H1 (cell line): ENCODE measurements around the gene PPARGC1A.

Source experiments
- CHD2 ChIP-seq: IDR thresholded peaks from 2 replicates; pipeline ENCODE4 v1.6.1; 2012; ENCODE audit warnings: low read length, improper control_type of control experiment
- CTCF ChIP-seq, 3 experiments: IDR thresholded peaks; 1 replicate in 2 of 3; 2 replicates in 1 of 3; pipeline versions ENCODE4 v1.5.1 to v1.6.1; 2011; ENCODE audit warnings: low read length in 3 of 3, mild to moderate bottlenecking in 3 of 3, inconsistent platforms in 2 of 3, low read depth in 1 of 3, moderate library complexity in 1 of 3; ENCODE audit not compliant: insufficient read depth in 1 of 3; ENCODE audit errors: control extremely low read depth in 1 of 3
- E2F6 ChIP-seq: IDR thresholded peaks from 2 replicates; pipeline ENCODE4 v1.6.1; 2012; ENCODE audit warnings: inconsistent platforms
- EP300 ChIP-seq, 2 experiments: IDR thresholded peaks; 1 replicate in 1 of 2; 2 replicates in 1 of 2; pipeline ENCODE4 v1.6.1; 2011 to 2012; ENCODE audit warnings: low read depth in 2 of 2, low read length in 2 of 2, mild to moderate bottlenecking in 2 of 2, borderline replicate concordance in 1 of 2, inconsistent platforms in 1 of 2, moderate library complexity in 1 of 2
- EZH2 ChIP-seq: fragments of 200-600 bp; sonication (generic); IDR thresholded peaks from 2 replicates; pipeline ENCODE4 v1.7.1; 2012; ENCODE audit warnings: low read depth, mild to moderate bottlenecking, moderate library complexity, low read length, inconsistent platforms; ENCODE audit not compliant: severe bottlenecking
- KDM1A ChIP-seq: fragments of 200-600, 300-600 bp; sonication (generic); IDR thresholded peaks from 2 replicates; pipeline ENCODE4 v1.7.1; 2016; ENCODE audit warnings: mild to moderate bottlenecking, low read length, borderline replicate concordance
- MAX ChIP-seq: IDR thresholded peaks from 2 replicates; pipeline ENCODE4 v1.6.1; 2012; ENCODE audit warnings: inconsistent platforms
- POLR2A ChIP-seq, 2 experiments: IDR thresholded peaks; 1 replicate in 1 of 2; 2 replicates in 1 of 2; pipeline ENCODE4 v1.6.1; 2011; ENCODE audit warnings: low read depth in 2 of 2, low read length in 2 of 2, mild to moderate bottlenecking in 2 of 2; ENCODE audit errors: control extremely low read depth in 1 of 2
- RAD21 ChIP-seq, 2 experiments: IDR thresholded peaks in 1 of 2; conservative IDR thresholded peaks in 1 of 2; 2 replicates each; pipeline ENCODE4 v1.6.1; 2011; ENCODE audit warnings: low read depth in 2 of 2, low read length in 2 of 2, improper control_type of control experiment in 1 of 2, inconsistent platforms in 1 of 2, mild to moderate bottlenecking in 1 of 2, moderate library complexity in 1 of 2
- RFX5 ChIP-seq: IDR thresholded peaks from 2 replicates; pipeline ENCODE4 v1.6.1; 2011; ENCODE audit warnings: low read depth, low read length, improper control_type of control experiment, borderline replicate concordance
- RNF2 ChIP-seq: fragments of 200-900, 300-1000 bp; sonication (generic); IDR thresholded peaks from 2 replicates; pipeline ENCODE4 v1.7.1; 2016; ENCODE audit warnings: borderline replicate concordance, low read depth, mild to moderate bottlenecking, antibody characterized with exemption, low read length; ENCODE audit not compliant: poor library complexity, severe bottlenecking; ENCODE audit errors: missing control alignments
- SP4 ChIP-seq: IDR thresholded peaks from 2 replicates; pipeline ENCODE4 v1.6.1; 2012; ENCODE audit warnings: low read length, inconsistent platforms

GRCh38 chr4:23847158-23847557 lies 42.7 kb downstream of the PPARGC1A start:
- TF ChIP-seq EP300 (IDR thresholded peaks at IDR 0.05; ENCODE audit: borderline replicate concordance in 1 of 2, low read depth in 2 of 2, low read length in 2 of 2) (no peak), KDM1A (no peak), CTCF (IDR thresholded peaks at IDR 0.05; ENCODE audit: control extremely low read depth in 1 of 3, insufficient read depth in 1 of 3, low read depth in 1 of 3, low read length in 3 of 3) (no peak), E2F6 (no peak), MAX (no peak), RNF2 (no peak), RAD21 (IDR thresholded peaks at IDR 0.05 in 1 of 2, conservative IDR thresholded peaks at IDR 0.05 in 1 of 2; ENCODE audit: low read depth in 2 of 2, low read length in 2 of 2) (no peak), EZH2 (no peak), SP4 (no peak), CHD2 (no peak), POLR2A (IDR thresholded peaks at IDR 0.05; ENCODE audit: control extremely low read depth in 1 of 2, low read depth in 2 of 2, low read length in 2 of 2) (no peak), RFX5 (no peak)
